Right ventricle myocardium superior (tissue), 1 donor: ENCODE data around the gene ACE2. TPM values are rescaled to one million over a fixed set of nuclear protein-coding genes. Genes with fewer than 3 reads are reported as not detected.
A peak's percentile ranks its signal among the peaks of the same experiment; 100 is the strongest.
"Not testable (repeated sequence)": the region's sequence is repeated elsewhere in the genome, so short reads cannot be mapped to it uniquely, and the experiment has no call there.

Experiments used
- ATAC-seq: fragments of 200-7000 bp; cut with Tn5 transposase; one replicate; pipeline ENCODE4 v1.9.1; 2020; ENCODE audit warnings: mild to moderate bottlenecking; ENCODE audit not compliant: poor library complexity
- DNase-seq: peaks from one replicate; pipeline ENCODE4 v3.0.0-alpha.2; 2020
- intact Hi-C: fragments of 100-400 bp; cut with DNase I; formaldehyde crosslinking; loops from one replicate; pipeline ENCODE4 v1.11.2; 2022
- long read RNA-seq: library from polyadenylated mRNA; unstranded; transcript quantifications from one replicate; pipeline ENCODE4 v2.0.0, GENCODE V29; 2021
- total RNA-seq: library from RNA; stranded (reverse); fragmentation: NEBNext Ultra II Directional; extraction: Animal tissue kit (Norgen Biotek cat#: 25700); gene quantifications from one replicate; pipeline ENCODE4 v1.2.1, GENCODE V29; 2021
- donor health status: DM: no; HTN: yes; CAD: no; lungs with severe emphysema.

Gene ACE2
- 13.3 TPM for total RNA-seq
- long read RNA-seq, transcript ACE2-201 (18 exons, 3,393 nt) = major isoform, 23 of 27 reads
- long read RNA-seq, partial matches to known transcripts = 3 of 27 reads
- long read RNA-seq, other reads (novel, unspliced or antisense) = 1 of 27 reads

- ATAC-seq = peak; percentile 80
- DNase-seq = peak; percentile 30
- intact Hi-C loops = no loop called here
Measured at GRCh38 chrX:15600745-15601144, at the start of gene ACE2. Gene ACE2 (minus strand): TSS chrX:15600960. CDS start chrX:15600911, 49 bp downstream.

DNA sequence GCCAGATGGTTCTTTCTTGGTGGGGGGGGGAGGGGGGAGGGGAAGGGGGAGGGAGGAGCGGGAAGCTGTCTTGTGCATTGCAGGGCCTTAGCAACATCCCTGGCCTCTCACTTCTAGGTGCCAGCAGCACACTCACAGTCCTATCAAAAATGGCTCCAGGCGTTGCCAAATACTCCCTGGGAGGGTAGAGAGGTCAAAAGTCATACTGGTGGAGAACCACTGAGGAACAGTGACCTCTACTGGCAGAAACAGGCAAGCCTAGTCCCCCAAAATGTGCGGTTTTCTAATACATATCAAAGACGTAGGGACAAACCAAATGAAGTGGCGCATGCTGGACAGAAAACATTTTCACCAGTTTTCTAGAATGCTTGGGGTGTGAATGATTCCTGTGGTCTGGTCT is 46.8 kb upstream of the ACE2 start:
- not testable (repeated sequence) for DNase-seq
- intact Hi-C loops = loop anchor here (10.0 kb wide), 1 partner anchor 53 kb away; no protein-coding TSS in a partner anchor
- ATAC-seq = peak; percentile 87

GRCh38 chrX:15646543-15646942 is 45.8 kb upstream of the ACE2 start:
- no peak for DNase-seq

GRCh38 chrX:15646031-15646430 is 45.3 kb upstream of the ACE2 start:
- intact Hi-C loops = loop anchor here (10.0 kb wide), 1 partner anchor 51 kb away; no protein-coding TSS in a partner anchor
- no peak for DNase-seq
- ATAC-seq = no peak

More at GRCh38 chrX:15646543-15646942, 45.8 kb upstream of the ACE2 start:
- intact Hi-C loops = loop anchor here (10.0 kb wide), 1 partner anchor 52 kb away; no protein-coding TSS in a partner anchor
- ATAC-seq = no peak

DNA sequence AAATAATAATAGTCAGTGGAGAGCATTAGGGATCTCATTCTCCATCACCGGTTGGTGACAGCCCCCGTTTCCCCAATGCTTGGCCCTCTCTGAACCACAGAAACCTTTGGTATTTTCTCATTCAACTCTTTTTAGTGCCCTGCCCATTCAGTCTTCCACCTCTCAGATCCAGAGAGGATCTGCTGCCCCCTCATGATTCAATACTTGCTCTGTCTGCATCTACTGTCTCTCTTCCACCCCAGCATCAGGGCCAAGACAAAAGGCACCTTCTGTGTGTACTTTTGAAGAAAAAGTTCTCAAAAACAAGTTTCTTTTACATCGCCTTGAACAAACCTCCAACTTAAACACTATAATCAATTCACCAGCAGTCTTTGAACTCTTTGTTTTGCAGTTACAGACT is 44.5 kb upstream of the ACE2 start:
- DNase-seq (no peak), ATAC-seq (peak; percentile 43)
- intact Hi-C loops = loop anchor here (10.0 kb wide), 1 partner anchor 50 kb away; no protein-coding TSS in a partner anchor

- no peak for DNase-seq
- no peak for ATAC-seq
- intact Hi-C loops = loop anchor here (10.0 kb wide), 1 partner anchor 50 kb away; no protein-coding TSS in a partner anchor
Measured at GRCh38 chrX:15644560-15644872, 43.8 kb upstream of the ACE2 start.

DNA sequence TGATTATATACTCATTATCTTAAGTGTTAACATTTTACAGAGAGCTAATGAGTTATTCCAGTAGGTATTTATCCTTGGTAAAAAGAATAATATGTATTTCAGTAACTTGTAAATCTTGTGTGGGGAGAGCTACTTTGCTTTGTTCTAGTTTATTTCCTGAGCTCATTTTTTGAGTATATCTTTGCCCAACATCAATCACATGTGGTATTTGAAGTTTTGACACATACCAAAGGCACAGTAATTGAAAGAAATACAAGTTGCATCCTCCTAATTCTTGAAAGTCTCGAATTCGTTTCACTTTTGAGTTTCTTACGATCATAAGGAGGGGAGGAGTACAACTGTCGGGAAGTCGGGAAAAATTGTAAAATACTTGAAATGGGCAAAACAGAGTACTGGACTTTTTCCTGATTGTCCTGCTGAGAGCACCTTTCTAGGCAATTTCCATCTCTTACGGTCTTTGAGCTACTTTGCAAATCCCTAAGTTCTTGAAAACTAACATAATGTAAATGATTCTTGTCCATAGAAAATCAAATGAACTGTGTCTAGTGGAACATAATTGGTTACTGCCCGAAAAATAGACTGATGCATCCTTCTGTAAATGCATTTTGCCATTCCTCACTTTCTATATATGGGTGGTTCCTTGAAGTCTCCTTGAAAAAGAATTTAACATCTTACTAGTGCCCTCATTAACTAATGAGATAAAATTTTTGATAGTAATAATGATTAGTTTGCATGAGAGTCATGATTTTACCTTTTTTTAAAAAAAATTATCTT is 43.2 kb upstream of the ACE2 start:
- ATAC-seq = no peak
- no peak for DNase-seq
- intact Hi-C loops = loop anchor here (10.0 kb wide), 1 partner anchor 49 kb away; no protein-coding TSS in a partner anchor

DNA sequence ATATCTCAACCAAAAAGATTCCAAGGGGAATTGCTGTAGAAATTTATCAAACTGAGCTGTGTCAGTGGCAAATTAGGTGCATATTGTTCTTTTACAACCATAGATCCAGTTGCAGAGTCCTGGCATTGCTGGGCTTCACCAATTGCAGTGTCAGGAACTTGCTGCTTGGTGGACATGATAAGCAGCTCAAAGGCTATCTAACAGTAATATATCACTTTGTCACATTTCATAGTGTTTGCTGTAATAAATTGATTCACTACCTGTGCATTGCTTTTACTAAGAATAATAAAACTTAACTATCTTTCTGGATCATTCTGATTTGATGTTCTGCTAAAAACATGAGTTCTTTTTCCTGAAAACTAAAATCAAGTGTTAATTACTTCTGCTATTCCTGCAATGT is 30.9 kb upstream of the ACE2 start:
- DNase-seq = no peak
- no peak for ATAC-seq
- intact Hi-C loops = no loop called here

GRCh38 chrX:15623054-15623453 is 22.3 kb upstream of the ACE2 start:
- intact Hi-C loops = no loop called here
- ATAC-seq = no peak
- DNase-seq = no peak

DNA sequence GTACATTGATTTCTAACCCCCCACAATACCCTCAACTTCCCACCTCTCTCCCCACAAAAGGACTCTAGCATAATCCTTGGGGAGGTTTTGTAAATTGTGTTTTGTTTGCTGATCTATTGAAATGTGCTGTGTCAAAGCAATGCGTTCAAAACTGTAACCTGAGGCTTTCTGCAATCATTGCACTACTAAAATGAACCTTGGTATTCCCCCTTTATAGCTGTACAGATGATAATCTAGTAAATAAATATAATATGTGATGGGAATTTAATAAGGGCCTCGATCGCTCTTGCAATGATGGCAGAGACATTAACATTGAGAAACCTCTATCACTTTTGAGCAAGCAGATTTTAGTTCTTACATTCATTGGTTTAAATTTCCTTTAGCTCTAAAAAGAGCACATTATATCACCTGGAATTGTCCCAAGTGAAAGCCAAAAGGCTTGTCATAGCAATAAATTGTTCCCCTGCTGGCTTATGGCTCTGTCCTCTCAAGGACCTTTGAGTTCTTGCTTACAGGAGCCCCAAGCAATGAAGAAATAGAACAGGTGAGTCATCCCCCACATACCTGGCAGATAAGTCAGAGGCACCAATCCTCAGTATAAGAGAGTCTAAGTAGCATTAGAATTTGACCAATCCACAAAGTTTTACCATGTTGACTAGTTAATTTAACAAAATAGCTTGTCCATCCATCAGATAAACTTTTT is 18.4 kb upstream of the ACE2 start:
- intact Hi-C loops = no loop called here
- ATAC-seq = no peak
- DNase-seq = no peak

DNA sequence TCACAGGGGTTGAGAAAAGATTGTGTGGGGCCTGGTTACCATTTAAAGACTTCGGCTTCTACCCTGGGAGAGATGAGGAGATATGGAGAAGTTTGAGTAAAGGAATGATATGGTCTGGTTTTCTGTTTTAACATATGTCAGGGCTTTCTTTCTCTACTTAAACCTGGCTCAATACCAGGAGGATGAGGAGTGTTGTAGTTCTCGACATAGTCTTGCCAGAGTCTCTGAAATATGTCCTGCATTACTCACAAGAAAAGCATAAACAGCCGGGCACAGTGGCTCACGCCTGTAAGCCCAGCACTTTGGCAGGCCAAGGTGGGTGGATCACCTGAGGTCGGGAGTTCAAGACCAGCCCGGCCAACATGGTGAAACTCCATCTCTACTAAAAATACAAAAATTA is 16.4 kb upstream of the ACE2 start:
- intact Hi-C loops = no loop called here
- DNase-seq (no peak), ATAC-seq (no peak)

DNA sequence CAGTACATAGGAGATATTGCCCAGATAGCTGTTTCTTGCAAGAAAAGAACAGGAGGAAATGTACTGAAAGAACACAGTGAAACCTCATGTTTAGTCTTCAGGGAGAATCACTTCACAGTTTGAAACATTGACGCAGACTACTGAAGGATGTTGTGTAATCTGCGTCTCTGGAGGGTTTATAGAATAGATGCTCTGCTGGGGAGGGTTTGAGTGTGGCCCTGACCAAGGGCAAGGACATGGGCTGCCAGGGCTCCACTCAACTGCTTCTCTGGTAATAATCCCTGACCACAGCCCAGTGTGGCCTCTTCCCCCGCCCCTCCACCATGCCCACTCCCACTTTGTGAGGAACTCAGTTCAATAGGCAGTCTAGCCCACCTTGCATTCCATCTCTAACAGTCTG is 15.8 kb upstream of the ACE2 start:
- ATAC-seq (peak; percentile 91), DNase-seq (peak; percentile 55)
- intact Hi-C loops = no loop called here

GRCh38 chrX:15607067-15607466 is 6.3 kb upstream of the ACE2 start:
- ATAC-seq = peak; percentile 75
- DNase-seq = no peak
- intact Hi-C loops = no loop called here

DNA sequence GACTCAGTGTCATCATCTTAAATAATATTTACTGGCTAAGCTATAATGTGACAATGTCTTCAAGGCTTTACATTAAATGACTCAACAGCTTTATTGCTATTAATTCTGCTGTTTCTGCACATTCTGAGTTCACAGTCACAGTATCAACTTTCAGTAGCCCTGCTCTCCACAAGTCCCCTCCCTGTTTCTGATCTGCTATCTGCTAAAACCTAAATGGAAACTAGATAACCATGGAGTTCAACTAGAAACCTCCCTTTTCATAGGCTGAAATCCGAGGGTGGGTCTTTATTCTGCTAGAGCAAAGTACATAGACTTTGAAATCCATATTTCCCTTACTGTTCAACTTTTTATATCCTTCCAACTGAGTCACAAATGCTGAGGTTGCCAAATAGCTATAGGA is 5.4 kb upstream of the ACE2 start:
- DNase-seq (no peak), ATAC-seq (no peak)
- intact Hi-C loops = no loop called here

DNA sequence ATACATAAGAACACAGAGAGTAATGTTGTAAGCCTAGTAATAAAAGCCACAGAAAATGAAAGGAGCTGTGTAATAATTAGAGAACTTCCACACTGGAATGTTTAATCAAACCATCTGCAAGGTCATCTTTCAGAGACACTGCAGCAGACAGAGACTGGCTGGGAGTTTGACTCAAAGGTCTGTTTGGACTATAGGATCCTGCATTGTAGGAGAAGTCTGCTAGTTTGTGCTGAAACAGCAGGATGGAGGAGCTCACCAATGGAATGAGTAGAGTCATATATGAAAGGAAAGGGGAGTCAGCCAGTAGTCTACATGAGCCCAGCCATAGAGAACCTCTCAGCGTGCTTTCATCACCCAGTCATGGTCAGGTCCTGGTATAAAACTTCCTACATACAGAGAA is 4.5 kb upstream of the ACE2 start:
- intact Hi-C loops = no loop called here
- DNase-seq (no peak), ATAC-seq (no peak)

- ATAC-seq (no peak), DNase-seq (no peak)
- intact Hi-C loops = no loop called here
Measured at GRCh38 chrX:15602761-15603160, 2.0 kb upstream of the ACE2 start.

DNA sequence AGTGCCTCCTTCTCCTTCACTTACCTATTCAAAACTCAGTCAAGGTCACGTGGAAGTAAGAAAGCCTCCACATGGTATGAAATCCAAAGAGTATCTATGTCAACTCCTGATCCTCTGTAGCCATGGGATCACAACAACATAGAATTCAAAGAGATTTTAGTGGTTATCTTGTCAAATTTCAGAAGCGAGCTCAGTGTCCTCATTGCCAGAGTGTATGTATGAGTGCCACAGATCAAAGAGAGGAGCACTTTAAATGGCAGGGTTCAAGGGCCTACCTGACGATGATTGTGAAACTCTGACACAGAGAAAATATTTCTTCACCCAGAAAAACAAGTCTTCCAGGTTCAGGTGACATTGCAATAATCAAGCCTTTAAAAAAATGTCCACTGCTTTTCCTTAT is 1.2 kb upstream of the ACE2 start:
- no peak for DNase-seq
- intact Hi-C loops = no loop called here
- no peak for ATAC-seq

GRCh38 chrX:15600049-15600448 is 711 bp downstream of the ACE2 start:
- intact Hi-C loops = no loop called here
- no peak for ATAC-seq

DNA sequence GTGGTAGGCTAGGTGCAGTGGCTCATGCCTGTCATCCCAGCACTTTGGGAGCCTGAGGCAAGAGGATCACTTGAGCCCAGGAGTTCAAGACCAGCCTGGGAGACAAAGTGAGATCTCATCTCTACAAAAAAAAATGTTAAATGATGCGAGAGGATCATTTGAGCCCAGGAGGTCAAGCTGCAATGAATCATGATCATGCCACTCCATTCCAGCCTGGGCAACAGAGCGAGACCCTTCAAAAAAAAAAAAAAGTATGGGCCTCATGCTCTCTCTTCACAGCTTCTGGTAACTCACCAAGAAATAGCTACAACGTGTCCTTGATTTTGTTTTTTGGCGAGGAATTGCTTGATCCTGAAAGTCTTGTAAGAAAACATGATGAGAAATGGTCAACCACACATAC is 1.3 kb downstream of the ACE2 start:
- DNase-seq (no peak), ATAC-seq (no peak)
- intact Hi-C loops = loop anchor here (10.0 kb wide), 1 partner anchor 45 kb away; no protein-coding TSS in a partner anchor

More at GRCh38 chrX:15600049-15600448, 711 bp downstream of the ACE2 start:
- no peak for DNase-seq

GRCh38 chrX:15598026-15598425 is 2.7 kb downstream of the ACE2 start:
- DNase-seq (no peak), ATAC-seq (peak; percentile 36)
- intact Hi-C loops = loop anchor here (10.0 kb wide), 1 partner anchor 47 kb away; no protein-coding TSS in a partner anchor
